GM12801 (cell line): Measurements from ENCODE around the gene RPS29.

Experiments used
- TF ChIP-seq, protein P1 (sequence below): IDR thresholded peaks from one replicate; pipeline ENCODE4 v1.5.1; 2011; ENCODE audit warnings: control low read depth; ENCODE audit not compliant: insufficient read length; ENCODE audit errors: extremely low read depth

Gene RPS29

GRCh38 chr14:49586673-49587460 is 687 bp upstream of the RPS29 start:
- TF ChIP-seq, protein P1, sequence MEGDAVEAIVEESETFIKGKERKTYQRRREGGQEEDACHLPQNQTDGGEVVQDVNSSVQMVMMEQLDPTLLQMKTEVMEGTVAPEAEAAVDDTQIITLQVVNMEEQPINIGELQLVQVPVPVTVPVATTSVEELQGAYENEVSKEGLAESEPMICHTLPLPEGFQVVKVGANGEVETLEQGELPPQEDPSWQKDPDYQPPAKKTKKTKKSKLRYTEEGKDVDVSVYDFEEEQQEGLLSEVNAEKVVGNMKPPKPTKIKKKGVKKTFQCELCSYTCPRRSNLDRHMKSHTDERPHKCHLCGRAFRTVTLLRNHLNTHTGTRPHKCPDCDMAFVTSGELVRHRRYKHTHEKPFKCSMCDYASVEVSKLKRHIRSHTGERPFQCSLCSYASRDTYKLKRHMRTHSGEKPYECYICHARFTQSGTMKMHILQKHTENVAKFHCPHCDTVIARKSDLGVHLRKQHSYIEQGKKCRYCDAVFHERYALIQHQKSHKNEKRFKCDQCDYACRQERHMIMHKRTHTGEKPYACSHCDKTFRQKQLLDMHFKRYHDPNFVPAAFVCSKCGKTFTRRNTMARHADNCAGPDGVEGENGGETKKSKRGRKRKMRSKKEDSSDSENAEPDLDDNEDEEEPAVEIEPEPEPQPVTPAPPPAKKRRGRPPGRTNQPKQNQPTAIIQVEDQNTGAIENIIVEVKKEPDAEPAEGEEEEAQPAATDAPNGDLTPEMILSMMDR, result no peak

GRCh38 chr14:49584058-49584457 is 2.1 kb downstream of the RPS29 start:
- TF ChIP-seq, protein P1, result no peak

- TF ChIP-seq, protein P1, result no peak
Measured at GRCh38 chr14:49583629-49584028, 2.6 kb downstream of the RPS29 start.

- TF ChIP-seq, protein P1, result no peak
Measured at GRCh38 chr14:49582113-49582977, 3.8 kb downstream of the RPS29 start.

GRCh38 chr14:49581209-49582112 is 4.7 kb downstream of the RPS29 start:
- TF ChIP-seq, protein P1, result no peak

DNA sequence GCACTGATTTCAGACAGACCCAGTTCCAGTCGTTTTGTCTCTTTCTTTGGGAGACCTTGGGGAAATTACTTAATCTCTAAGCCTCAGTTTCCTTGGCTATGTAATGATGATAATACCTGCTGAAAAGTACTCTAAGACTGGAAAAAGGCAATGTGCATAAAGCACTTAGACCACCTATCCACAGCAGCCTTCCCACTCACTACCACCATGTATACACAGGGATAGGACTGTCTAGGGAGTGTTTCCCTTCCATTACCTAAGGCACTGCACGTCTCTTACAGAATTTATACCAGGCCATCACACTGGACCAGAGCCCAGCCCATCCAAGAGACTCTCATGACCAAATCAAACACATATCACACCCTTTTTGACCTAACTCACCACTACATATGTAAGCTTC is 6.3 kb downstream of the RPS29 start:
- TF ChIP-seq, protein P1, result no peak
